Measurements from ENCODE around the gene MEI4.
"Not testable (repeated sequence)": the region's sequence is repeated elsewhere in the genome, so short reads cannot be mapped to it uniquely, and the experiment has no call there.

The MEI4 gene

DNA sequence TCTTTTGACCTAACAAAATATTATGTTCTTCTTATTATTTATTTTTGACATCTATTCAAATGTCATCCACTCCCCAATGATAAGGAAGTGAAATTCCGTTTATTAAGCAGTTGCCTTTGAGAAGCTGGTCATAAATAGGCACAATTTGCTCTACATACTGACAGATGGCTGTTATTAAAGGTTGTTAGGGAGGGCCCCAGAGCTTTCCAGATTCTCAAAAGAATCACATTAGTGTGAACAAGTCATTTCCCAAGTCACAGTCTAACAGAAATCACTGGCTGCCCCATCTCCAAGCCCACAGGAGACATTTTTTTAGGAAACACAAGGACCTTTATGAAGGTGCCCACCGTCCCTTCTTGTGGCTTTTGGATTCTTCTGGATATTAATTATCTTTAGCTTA, 172.4 kb downstream of the MEI4 start:
- no peak for DNase-seq

- no peak for DNase-seq
These were observed 176.9 kb downstream of the MEI4 start for GRCh38 chr6:77829736-77830135.

DNA sequence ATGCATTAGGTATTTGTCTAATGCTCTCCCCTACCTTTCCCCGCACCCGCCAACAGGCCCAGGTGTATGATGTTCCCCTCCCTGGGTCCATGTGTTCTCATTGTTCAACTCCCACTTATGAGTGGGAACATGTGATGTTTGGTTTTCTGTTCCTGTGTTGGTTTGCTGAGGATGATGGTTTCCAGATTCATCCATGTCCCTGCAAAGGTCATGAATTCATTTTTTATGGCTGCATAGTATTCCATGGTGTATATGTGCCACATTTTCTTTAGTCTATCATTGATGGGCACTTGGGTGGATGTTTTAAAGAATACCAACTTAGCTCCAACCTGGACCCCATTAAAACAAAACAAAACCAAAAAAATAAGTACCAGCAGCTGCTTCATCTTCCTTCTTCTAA, 180.9 kb downstream of the MEI4 start:
- not testable (repeated sequence) for DNase-seq

GRCh38 chr6:77834591-77834996, 181.8 kb downstream of the MEI4 start:
- DNase-seq = no peak

GRCh38 chr6:77837034-77837784, 184.4 kb downstream of the MEI4 start:
- DNase-seq = no peak

- DNase-seq = no peak
These were observed 186.5 kb downstream of the MEI4 start for GRCh38 chr6:77839292-77839691.

- DNase-seq = no peak
These were observed 192.0 kb downstream of the MEI4 start for GRCh38 chr6:77844822-77845221.

DNA sequence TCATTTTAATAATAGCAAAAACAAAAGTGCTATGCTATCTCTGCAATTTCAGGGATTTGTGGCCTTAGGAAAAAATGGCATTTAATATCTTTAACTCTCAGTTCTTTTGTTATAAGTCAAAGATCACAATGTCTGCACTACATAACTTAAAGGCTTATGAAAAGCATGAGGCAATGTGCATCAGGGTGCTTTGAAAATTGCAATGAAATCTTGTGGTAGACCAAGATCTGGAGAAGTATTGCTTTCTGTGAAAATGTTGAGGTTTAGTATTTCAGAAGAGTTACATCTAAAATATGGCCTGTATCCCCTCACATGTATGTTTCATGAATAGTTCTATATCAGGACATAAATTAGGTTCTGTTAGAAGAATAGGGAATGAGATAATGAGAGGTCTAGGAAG, 200.6 kb downstream of the MEI4 start:
- no peak for DNase-seq

- DNase-seq = no peak
These were observed 203.6 kb downstream of the MEI4 start for GRCh38 chr6:77856391-77856790.

- DNase-seq = no peak
These were observed 204.6 kb downstream of the MEI4 start for GRCh38 chr6:77857421-77857820.

DNA sequence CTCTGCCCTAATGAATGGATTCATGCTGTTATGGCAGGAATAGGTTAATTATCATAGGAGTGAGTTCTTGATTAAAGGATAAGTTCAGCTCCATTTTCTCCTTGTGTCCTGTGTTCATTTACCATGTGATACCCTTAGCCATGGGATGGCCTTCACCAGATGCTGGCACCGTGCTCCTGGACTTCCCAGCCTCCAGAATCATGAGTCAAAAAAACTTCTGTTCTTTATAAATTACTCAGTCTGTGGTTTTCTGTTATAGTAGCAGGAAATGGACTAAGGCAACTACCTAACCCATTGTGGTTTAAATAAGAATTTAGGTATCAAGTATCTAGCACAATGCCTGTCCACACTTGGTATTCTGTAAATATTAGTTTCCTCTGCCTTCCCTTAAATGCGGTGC, 223.5 kb downstream of the MEI4 start:
- DNase-seq = no peak

GRCh38 chr6:77879527-77879926, 226.7 kb downstream of the MEI4 start:
- DNase-seq = no peak

GRCh38 chr6:77880501-77880900, 227.7 kb downstream of the MEI4 start:
- DNase-seq = no peak

DNA sequence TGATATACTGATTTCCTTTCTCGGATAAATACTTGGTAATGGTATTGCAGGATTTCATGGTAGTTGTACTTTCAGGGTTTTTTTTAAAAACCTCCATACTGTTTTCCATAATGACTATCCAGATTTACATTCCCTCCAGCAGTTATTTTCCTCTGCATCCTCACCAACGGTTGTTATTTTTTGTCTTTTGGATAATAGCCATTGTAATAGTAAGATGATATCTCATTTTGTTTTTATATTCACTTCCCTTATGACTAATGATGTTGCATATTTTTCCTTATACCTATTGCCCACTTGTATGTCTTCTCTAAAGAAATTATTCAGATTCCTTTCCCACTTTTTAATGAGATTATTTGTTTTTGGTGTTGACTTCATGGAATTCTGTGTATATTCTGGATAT, 231.0 kb downstream of the MEI4 start:
- no peak for DNase-seq

DNA sequence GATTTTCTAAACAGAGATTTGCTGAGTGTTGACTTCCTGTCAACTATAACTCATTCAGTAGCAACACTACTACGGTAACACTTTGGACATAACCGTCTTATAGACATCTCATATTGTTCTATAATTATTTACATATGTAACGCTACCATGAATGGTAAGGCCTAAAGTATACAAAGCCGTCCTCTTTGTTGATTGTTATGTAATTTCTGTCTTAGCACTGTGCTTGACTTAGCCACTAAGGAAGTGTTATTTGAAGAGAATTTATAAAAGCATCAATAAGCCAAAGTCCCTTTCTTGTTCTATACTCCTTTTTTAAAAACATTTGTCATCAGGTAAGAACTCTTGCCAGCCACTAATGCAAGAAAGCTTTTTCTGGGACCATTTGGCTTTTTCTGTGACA, 240.6 kb downstream of the MEI4 start:
- DNase-seq = no peak

DNA sequence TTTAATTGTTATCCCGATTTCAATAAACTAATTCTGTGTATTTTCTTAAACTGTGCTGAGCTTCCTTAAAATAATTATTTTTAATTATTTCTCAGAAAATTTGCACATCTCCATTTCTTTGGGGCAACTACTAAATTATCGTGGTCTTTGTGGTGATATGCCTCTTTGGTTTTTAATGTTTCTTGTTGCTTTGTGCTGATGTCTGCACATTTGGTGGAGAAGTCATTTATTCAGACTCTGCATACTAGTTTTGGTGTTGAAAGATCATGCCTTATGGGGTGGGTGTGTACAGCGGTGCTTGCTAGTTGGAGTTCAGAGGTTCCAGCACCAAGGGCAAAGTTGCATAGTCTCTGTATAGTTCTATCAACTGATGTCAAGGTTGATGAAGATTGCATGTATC, 253.2 kb downstream of the MEI4 start:
- no peak for DNase-seq

DNA sequence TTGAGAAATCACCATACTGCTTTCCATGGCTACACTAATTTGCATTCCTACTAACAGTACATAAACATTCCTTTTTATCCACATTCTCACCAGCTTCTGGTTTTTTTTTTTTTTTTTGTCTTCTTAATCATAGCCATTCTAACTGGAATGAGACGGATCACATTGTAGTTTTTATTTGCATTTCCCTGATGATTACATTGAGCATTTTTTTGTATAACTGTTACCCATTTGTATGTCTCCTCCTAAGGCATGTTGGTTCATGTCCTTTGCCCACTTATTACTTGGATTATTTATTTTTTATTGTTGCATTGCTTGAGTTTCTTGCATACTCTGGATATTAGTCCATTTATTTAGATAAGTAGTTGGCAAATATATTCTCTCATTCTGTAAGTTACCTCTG, 258.0 kb downstream of the MEI4 start:
- DNase-seq = no peak

DNA sequence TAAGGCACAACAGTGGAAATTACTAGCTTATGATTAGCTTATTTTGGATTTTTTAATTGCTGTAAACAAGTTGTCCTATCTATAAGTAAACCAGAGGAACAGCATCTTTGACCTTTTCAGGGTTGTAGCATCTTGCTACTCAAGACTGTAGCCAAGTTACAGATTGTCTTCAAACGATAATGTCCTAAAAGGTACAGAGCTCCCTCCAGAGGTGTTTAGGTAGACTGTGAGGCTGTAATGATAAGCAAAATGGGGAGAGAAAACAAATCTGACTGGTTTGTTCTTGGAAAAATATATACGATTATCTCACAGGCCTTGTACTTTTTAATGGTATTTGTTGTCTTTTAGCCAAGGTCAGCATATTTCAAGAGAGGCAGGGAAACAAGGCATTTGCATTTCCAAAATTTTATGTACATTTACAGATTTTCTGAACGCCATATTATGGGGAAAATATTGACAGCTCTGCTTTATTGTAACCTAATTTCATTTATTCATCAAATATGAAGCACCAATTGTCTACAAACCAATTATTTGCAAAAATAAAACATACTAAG, 273.4 kb downstream of the MEI4 start:
- no peak for DNase-seq

GRCh38 chr6:77930382-77930781, 277.5 kb downstream of the MEI4 start:
- DNase-seq = no peak

DNA sequence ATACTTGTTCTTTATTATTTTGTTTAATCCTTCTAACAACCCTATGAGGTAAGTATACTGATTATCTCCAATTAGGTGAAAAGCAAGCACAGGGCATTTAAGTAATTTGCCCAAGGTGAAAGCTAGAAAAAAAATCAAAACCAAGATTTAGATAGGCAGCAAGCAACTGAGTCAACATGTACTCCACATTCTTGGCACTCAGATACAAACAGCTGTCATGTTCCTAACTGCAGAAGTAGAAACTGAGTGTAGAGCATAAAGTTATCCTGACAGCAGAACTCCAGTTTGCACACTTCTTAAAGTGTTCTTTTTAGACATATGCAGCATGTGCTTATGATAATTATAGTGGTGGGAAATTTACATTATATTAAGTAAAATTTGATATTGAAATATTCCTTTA, 278.1 kb downstream of the MEI4 start:
- no peak for DNase-seq

DNA sequence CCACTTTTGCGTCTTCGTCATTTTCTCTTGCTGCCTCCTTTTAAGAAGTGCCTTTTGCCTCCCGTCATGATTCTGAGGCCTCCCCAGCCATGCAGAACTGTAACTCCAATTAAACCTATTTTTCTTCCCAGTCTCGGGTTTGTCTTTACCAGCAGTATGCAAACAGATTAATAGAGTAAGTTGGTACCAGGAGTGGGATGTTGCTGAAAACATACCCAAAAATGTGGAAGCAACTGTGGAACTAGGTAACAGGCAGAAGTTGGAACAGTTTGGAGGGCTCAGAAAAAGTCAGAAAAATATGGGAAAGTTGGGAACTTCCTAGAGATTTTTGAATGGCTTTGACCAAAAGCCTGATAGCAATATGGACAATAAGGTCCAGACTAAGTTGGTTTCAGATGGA, 309.2 kb downstream of the MEI4 start:
- no peak for DNase-seq

DNA sequence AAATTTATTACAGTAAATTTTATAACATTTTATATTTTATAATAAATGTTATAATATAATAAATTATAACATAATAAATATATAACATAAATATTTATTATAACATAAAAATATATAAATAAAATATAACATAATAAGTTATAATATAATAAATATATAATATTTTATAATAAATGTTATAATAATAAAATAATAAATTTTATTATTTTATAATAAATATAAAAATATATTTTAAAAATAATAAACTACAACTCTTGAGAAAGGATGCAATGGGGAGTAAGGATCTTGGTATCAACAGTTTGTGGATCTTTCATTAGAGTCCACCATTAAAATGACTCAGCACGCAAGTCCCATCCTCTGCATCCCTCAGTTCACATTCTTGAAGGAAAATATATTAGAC, 312.6 kb downstream of the MEI4 start:
- no peak for DNase-seq

DNA sequence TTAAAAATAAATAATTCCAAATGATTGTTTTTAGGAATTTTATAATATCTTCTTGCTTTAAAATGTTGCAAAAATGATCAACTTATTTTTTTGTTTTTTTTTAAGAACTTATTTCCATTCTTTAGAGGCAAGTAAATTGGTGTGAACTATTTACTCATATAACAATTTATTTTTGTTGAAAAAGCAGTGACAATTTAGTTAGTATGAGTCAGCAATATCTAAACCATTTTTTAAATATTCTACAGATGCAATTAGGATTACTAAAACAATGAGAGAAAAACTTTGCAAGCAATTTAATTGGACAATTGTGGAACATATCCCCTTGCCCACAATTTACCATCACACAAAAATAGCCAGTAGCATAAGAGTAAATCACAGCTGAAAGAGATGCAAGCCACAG, 319.5 kb downstream of the MEI4 start:
- DNase-seq = no peak

All from NCI-H1092 (cell line).